NB4 (cell line): Measurements from ENCODE around the gene AKAP6.

Experiments
- CTCF ChIP-seq: IDR thresholded peaks from one replicate; pipeline ENCODE4 v1.5.1; 2012; ENCODE audit warnings: low read depth, low read length
- POLR2A ChIP-seq: IDR thresholded peaks from 2 replicates; pipeline ENCODE4 v1.6.1; 2011; ENCODE audit warnings: mild to moderate bottlenecking; ENCODE audit not compliant: insufficient read length; ENCODE audit errors: extremely low read depth

GRCh38 chr14:32318087-32318795 lies 10.9 kb upstream of the AKAP6 start:
- TF ChIP-seq CTCF (no peak), POLR2A (no peak)
